Activated CD4-positive, alpha-beta memory T cell treated with anti-CD3 and anti-CD28 coated beads, Interleukin-2, amount 10 ng/mL, durations not matched to agents 7 days and 5 days (primary cell): ENCODE data around the gene CFHR4. TPM values are rescaled to one million over a fixed set of nuclear protein-coding genes. Genes with fewer than 3 reads are reported as not detected.
"Not testable (repeated sequence)": the region's sequence is repeated elsewhere in the genome, so short reads cannot be mapped to it uniquely, and the experiment has no call there.

Experiments
- CTCF ChIA-PET: fragments of 350-600 bp; sonication (Branson Sonifier 250); formaldehyde crosslinking; loops from one replicate; lab custom pipeline; 2021; ENCODE audit warnings: antibody characterized with exemption, inconsistent platforms; lab: Charles Lee
- POLR2A ChIA-PET: fragments of 350-600 bp; sonication (Branson Sonifier 250); formaldehyde crosslinking; loops from one replicate; lab custom pipeline; 2021; ENCODE audit warnings: antibody characterized with exemption; lab: Charles Lee
- DNase-seq: peaks from one replicate; pipeline ENCODE4 v3.0.0-alpha.2; 2020
- H3K27ac Mint-ChIP-seq: one replicate; pipeline ENCODE4 v1.8.0; 2021; ENCODE audit warnings: mild to moderate bottlenecking, mixed read lengths
- H3K27me3 Mint-ChIP-seq: one replicate; pipeline ENCODE4 v1.8.0; 2021; ENCODE audit warnings: mixed read lengths
- H3K36me3 Mint-ChIP-seq: one replicate; pipeline ENCODE4 v1.8.0; 2021; ENCODE audit warnings: low read depth, mixed read lengths
- H3K4me1 Mint-ChIP-seq: one replicate; pipeline ENCODE4 v1.8.0; 2021; ENCODE audit warnings: mixed read lengths
- H3K4me3 Mint-ChIP-seq: one replicate; pipeline ENCODE4 v1.8.0; 2021; ENCODE audit warnings: mild to moderate bottlenecking, mixed read lengths
- H3K9me3 Mint-ChIP-seq: one replicate; pipeline ENCODE4 v1.8.0; 2021; ENCODE audit warnings: mixed read lengths
- total RNA-seq, 2 experiments: library from RNA; stranded (reverse); gene quantifications; one replicate each; pipeline ENCODE4 v1.2.3, GENCODE V29; 2021

Gene CFHR4
- total RNA-seq, 2 experiments from 2014 or later, result not detected

DNA sequence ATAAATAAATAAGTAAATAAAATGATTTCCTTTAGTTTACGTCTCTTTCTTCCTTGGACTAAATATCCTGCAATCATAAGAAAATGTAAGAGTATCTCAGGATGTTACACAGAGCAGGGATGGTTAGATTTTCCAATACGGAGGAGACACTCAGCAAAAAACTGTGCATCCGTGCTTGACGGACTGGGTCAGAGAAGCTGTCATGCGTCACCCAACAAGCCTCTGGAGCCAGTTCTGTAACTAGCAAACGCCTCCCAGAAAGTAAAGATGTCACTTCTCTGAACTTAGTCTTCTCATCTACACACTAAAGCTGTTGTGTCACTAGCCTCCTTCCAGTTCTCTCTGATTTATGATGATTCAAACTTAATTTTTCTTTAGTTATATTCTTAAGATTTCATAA lies 3.4 kb downstream of the CFHR4 start:
- Mint-ChIP-seq H3K27ac (no peak overlapping the region), H3K4me1 (no peaks in the 10 kb centered on the region), H3K36me3 (no peaks in the 10 kb centered on the region), H3K9me3 (no peaks in the 10 kb centered on the region), H3K27me3 (no peaks in the 10 kb centered on the region), H3K4me3 (no peak overlapping the region)
- CTCF ChIA-PET, result no interaction called here
- POLR2A ChIA-PET, result no interaction called here
- DNase-seq, result no peak

DNA sequence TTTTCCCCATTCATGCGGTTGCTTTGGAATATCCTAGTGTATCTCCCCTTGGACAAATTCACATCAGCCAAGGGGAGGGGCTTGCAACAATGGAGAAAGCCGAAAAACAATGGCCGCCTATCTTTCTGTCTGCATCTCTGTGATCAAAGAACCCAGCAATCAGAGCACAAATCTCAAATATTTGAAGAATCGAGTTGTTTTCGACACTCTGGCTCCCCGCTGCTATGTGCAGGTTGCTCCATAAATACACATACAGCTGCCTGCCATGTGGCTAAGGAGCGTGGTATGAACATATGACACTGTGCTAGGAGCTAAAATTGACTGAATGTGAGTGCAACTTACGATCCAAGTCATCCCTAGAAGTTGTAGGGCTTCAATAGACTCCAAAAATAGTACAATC lies 8.5 kb downstream of the CFHR4 start:
- Mint-ChIP-seq H3K4me1 (no peaks in the 10 kb centered on the region), H3K27me3 (peaks cover 11% of the 10 kb centered on the region), H3K36me3 (no peaks in the 10 kb centered on the region), H3K27ac (no peak overlapping the region), H3K9me3 (no peaks in the 10 kb centered on the region), H3K4me3 (no peak overlapping the region)
- CTCF ChIA-PET, result no interaction called here
- POLR2A ChIA-PET, result no interaction called here
- no peak for DNase-seq

DNA sequence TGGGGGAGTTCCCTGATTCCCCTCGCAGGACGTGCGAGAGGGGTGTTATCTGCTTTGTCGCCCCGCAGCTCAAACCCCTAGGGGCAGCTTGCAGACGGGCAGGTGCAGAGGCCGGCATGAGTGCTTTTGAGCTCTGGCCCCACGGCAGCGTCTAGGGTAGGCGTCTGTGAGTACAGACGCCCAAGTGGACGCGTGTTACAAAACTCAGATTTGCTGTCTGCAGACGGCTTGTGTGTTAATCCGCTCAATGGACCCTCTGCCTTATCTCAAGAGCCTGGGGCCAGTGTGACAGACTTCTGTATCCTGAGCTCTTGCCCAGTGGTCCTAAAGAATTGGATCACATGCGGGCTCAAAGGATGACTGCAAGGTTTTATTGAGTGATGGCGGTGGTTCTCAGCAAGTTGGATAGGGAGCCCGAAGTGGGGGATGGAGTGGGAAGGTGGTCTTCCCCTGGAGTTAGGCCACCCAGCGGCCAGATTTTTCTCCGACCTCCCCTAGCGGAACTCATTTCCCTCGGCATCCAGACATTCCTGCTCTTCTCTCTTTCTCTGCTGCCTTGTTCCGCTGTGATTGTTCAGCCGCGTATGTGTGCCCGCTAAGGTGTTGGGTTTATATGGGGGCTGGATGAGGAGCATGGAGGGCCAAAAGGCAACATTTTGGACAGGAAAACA lies 9.4 kb downstream of the CFHR4 start:
- peaks cover 11% of the 10 kb centered on the region for H3K27me3 Mint-ChIP-seq
- no peaks in the 10 kb centered on the region for H3K9me3 Mint-ChIP-seq
- POLR2A ChIA-PET, result no interaction called here
- H3K36me3 Mint-ChIP-seq, result no peaks in the 10 kb centered on the region
- H3K27ac Mint-ChIP-seq, result no peak overlapping the region
- no peak overlapping the region for H3K4me3 Mint-ChIP-seq
- no peak for DNase-seq
- H3K4me1 Mint-ChIP-seq, result no peaks in the 10 kb centered on the region
- CTCF ChIA-PET, result no interaction called here

DNA sequence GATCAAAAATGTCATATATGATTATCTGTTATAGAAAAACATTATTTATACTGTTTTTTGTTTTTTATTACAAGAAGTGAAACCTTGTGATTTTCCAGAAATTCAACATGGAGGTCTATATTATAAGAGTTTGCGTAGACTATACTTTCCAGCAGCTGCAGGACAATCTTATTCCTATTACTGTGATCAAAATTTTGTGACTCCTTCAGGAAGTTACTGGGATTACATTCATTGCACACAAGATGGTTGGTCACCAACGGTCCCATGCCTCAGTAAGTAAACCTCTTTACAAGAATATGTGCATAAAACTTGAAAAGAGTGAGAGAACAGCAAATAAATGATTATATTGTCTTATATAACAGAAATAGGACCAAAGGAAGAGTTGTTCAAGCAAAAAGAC lies 14.5 kb downstream of the CFHR4 start:
- Mint-ChIP-seq H3K4me1 (no peaks in the 10 kb centered on the region), H3K9me3 (no peaks in the 10 kb centered on the region), H3K36me3 (no peaks in the 10 kb centered on the region), H3K27ac (no peak overlapping the region), H3K27me3 (peaks cover 8% of the 10 kb centered on the region), H3K4me3 (no peak overlapping the region)
- no peak for DNase-seq
- CTCF ChIA-PET, result no interaction called here
- POLR2A ChIA-PET, result no interaction called here

DNA sequence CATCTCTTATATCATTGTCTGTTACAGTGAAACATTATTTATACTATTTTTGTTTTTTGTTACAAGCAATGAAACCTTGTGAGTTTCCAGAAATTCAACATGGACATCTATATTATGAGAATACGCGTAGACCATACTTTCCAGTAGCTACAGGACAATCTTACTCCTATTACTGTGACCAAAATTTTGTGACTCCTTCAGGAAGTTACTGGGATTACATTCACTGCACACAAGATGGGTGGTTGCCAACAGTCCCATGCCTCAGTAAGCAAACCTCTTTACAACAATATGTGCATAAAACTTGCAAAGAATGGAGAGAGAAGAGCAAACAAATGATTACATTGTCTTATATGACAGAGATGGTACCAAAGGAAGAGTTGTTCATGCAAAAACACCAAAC lies 22.4 kb downstream of the CFHR4 start:
- H3K4me1 Mint-ChIP-seq, result no peaks in the 10 kb centered on the region
- DNase-seq, result no peak
- POLR2A ChIA-PET, result no interaction called here
- CTCF ChIA-PET, result no interaction called here
- no peaks in the 10 kb centered on the region for H3K9me3 Mint-ChIP-seq
- H3K27ac Mint-ChIP-seq, result no peak overlapping the region
- H3K36me3 Mint-ChIP-seq, result no peaks in the 10 kb centered on the region
- H3K27me3 Mint-ChIP-seq, result no peaks in the 10 kb centered on the region
- no peak overlapping the region for H3K4me3 Mint-ChIP-seq

DNA sequence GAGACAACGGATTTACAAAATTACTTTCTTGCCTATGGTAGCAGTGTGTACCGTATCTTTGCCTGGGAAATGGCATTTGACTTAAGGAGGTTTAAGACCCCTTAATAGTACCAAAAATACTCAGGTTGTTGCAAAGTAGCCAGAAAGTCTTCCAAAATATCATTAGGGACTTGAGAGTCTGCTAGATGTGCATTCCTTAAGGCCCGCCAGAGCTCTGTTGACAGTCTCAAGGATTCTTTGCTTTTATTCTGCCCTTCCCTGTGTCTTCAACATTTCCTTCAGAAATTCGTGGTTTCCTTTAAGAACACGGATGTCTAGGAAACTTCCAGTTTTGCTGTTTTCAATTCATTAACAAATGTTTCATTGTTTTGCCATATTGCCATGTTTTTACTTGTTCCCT lies 24.4 kb downstream of the CFHR4 start:
- H3K27me3 Mint-ChIP-seq, DNase-seq, H3K27ac Mint-ChIP-seq, POLR2A ChIA-PET, H3K9me3 Mint-ChIP-seq, H3K4me1 Mint-ChIP-seq, CTCF ChIA-PET, H3K4me3 Mint-ChIP-seq, H3K36me3 Mint-ChIP-seq: not testable (repeated sequence)

DNA sequence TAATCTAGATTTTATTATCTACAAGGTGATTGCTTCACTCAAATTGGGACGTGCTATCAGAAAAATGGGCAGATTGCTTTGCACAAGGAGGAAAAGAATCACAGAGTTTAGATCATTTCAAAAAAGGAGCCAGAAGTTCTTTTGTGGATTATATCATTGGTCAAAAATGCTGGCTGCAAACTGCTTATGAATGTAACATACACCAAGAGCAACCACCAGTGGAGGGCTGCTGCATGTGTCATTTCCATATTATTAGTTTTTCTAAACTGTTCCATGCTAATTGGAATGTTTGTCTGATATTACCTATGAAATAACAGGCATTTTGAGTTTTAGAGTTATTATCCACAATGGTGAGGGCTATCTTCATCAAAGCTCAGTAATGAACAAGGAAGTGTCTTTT lies 39.0 kb downstream of the CFHR4 start:
- H3K4me3 Mint-ChIP-seq, H3K9me3 Mint-ChIP-seq, POLR2A ChIA-PET, H3K27ac Mint-ChIP-seq, H3K36me3 Mint-ChIP-seq, CTCF ChIA-PET, H3K27me3 Mint-ChIP-seq, DNase-seq, H3K4me1 Mint-ChIP-seq: not testable (repeated sequence)

DNA sequence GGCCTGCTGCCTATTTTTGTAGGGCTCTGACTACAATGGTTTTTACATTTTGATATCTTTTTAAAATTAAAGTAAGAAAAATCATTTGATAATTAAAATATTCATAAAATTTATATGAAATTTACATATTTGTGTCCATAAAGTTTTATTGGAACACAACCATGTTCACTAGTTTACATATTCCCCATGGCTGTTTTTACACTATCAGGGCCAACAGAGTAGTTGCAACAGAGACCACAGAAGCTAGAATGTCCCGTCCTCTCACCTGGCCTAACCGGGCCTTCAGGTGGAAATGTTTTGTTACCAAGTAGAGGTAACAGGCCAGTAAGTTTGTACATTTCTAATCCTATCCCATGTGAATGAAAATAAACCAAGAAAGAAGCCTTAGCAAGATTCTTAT lies 45.0 kb downstream of the CFHR4 start:
- H3K27ac Mint-ChIP-seq, CTCF ChIA-PET, H3K4me1 Mint-ChIP-seq, H3K36me3 Mint-ChIP-seq, H3K4me3 Mint-ChIP-seq, DNase-seq, POLR2A ChIA-PET, H3K27me3 Mint-ChIP-seq, H3K9me3 Mint-ChIP-seq: not testable (repeated sequence)

DNA sequence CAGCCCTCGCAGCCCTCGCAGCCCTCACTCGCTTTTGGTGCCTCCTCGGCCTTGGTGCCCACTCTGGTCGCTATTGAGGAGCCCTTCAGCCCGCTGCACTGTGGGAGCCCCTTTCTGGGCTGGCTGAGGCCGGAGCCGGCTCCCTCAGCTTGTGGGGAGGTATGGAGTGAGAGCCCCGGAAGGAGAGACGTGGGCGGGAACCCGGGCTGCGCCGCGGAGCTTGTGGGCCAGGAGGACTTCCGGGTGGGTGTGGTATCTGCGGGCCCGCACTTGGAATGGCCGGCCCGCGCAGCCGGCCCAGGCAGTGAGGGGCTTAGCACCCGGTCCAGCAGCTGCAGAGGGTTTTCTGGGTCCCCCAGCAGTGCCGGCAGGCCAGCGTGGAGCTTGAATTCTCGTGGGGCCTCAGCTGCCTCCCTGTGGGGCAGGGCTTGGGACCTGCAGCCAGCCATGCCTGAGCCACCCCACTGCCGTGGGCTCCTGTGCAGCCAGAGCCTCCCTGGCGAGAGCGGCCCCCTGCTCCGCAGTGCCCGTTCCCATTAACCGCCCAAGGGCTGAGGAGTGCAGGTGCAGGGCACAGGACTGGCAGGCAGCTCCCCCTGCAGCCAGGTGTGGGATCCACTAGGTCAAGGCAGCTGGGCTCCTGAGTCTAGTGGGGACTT lies 45.8 kb downstream of the CFHR4 start:
- no peaks in the 10 kb centered on the region for H3K4me1 Mint-ChIP-seq
- CTCF ChIA-PET, result no interaction called here
- H3K4me3 Mint-ChIP-seq, result no peak overlapping the region
- H3K27ac Mint-ChIP-seq, result no peak overlapping the region
- no peaks in the 10 kb centered on the region for H3K27me3 Mint-ChIP-seq
- peaks cover 3% of the 10 kb centered on the region for H3K9me3 Mint-ChIP-seq
- no peak for DNase-seq
- no peaks in the 10 kb centered on the region for H3K36me3 Mint-ChIP-seq
- POLR2A ChIA-PET, result no interaction called here

DNA sequence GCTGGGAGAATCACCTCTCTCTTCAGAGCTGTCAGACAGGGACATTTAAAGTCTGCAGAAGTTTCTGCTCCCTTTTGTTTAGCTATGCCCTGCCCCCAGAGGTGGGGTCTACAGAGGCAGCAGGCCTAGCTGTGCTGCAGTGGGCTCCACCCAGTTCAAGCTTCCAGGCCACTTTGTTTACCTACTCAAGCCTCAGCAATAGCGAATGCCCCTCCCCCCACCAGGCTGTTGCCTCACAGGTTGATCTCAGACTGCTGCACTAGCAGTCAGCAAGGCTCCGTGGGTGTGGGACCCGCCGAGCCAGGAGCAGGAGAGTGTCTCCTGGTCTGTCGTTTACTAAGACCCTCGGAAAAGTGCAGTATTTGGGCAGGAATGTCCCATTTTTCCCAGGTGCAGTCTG lies 53.6 kb downstream of the CFHR4 start:
- H3K27ac Mint-ChIP-seq, H3K9me3 Mint-ChIP-seq, H3K36me3 Mint-ChIP-seq, H3K4me1 Mint-ChIP-seq, H3K27me3 Mint-ChIP-seq, DNase-seq, CTCF ChIA-PET, POLR2A ChIA-PET, H3K4me3 Mint-ChIP-seq: not testable (repeated sequence)

DNA sequence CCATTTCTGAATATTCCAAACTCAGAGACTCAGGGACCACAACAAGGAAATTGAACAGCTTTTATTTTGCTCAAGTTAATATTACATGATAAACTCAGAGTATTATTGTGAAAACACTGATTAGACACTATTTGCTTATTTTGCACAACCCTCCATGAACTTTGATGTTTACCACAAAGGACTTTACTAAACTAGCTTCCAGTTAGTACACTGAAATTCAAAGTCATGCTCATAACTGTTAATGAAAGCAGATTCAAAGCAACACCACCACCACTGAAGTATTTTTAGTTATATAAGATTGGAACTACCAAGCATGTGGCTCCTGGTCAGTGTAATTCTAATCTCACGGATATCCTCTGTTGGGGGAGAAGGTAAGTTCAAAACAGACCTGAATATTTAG lies 55.7 kb downstream of the CFHR4 start, which contains the start of gene CFHR2:
Gene CFHR2, plus strand, starts transcription at position 171 of the 400 bp plus-strand sequence. Its CDS starts 143 bp downstream, at position 314.
- H3K4me1 Mint-ChIP-seq, H3K4me3 Mint-ChIP-seq, H3K36me3 Mint-ChIP-seq, H3K27me3 Mint-ChIP-seq, H3K9me3 Mint-ChIP-seq, H3K27ac Mint-ChIP-seq, CTCF ChIA-PET, POLR2A ChIA-PET, DNase-seq: not testable (repeated sequence)

DNA sequence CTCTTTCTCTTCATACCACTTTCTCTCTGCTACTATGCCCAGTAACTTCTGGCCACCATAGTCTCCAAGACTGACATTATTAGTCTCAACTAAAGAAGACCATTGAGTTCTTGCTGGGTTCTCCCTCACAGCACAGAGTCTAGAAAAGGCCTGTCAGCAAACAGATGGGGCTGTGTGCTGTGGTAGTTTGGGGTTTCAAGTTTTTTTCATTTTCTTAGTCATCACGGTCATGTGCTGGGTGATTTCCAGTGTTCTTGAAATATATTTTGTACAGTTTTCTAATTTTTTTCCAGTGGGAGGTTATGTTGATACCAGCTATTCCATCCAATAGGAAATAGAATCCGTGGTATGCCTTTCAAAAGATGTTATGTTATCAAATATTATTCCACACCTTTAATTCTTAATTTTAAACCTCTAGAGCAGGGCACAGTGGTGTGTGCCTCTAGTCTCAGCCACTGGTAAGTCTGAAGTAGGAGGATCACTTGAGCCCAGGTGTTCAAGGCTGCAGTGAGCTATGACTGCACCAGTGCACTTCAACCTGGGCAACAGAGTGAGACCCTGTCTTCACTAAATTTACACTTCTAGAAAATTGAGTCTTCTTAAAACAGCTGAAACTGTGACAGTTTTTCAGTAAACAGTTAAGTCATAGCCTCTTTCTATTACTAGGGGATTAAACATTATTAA lies 64.0 kb downstream of the CFHR4 start:
- ChIA-PET CTCF (no interaction called here), POLR2A (no interaction called here)
- Mint-ChIP-seq H3K9me3 (peaks cover 4% of the 10 kb centered on the region), H3K27ac (no peak overlapping the region), H3K4me1 (no peaks in the 10 kb centered on the region), H3K27me3 (no peaks in the 10 kb centered on the region), H3K36me3 (no peaks in the 10 kb centered on the region), H3K4me3 (no peak overlapping the region)
- no peak for DNase-seq

DNA sequence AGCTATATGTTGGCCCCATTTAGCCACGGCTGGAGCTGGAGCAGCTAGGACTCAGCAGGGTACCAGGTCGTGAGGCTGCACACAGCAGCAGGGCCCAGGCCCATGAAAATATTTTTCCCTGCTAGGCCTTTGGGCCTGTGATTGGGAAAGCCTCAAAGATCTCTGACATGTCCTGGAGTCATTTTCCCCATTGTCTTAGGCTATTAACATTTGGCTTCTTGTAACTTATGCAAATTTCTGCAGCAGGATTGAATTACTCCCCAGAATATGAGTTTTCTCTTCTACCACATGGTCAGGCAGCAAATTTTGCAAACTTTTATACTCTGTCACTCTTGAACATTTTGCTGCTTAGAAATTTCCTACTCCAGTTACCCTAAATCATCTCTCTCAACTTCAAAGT lies 66.9 kb downstream of the CFHR4 start:
- Mint-ChIP-seq H3K27me3 (no peaks in the 10 kb centered on the region), H3K4me1 (no peaks in the 10 kb centered on the region), H3K4me3 (no peak overlapping the region), H3K9me3 (peaks cover 4% of the 10 kb centered on the region), H3K36me3 (no peaks in the 10 kb centered on the region), H3K27ac (no peak overlapping the region)
- CTCF ChIA-PET, result no interaction called here
- DNase-seq, result no peak
- POLR2A ChIA-PET, result no interaction called here

DNA sequence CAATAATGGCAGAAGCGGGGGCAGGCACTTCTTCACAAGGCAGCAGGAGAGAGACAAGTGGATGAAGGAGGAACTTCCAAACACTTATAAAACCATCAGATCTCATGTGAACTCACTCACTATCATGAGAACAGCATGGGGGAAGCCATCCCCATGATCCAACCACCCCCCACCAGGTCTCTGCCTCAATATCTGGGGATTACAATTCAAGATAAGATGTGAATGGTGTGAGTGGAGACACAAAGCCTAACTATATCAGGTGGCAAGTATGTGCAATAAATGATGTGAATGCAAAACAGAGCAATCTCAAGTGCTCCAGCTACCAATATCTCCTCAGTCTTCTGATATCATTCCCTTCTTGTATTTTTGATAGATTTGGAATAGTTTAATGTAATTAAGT lies 68.1 kb downstream of the CFHR4 start:
- H3K4me1 Mint-ChIP-seq, result no peaks in the 10 kb centered on the region
- POLR2A ChIA-PET, result no interaction called here
- peaks cover 4% of the 10 kb centered on the region for H3K9me3 Mint-ChIP-seq
- no peaks in the 10 kb centered on the region for H3K36me3 Mint-ChIP-seq
- no peak overlapping the region for H3K4me3 Mint-ChIP-seq
- DNase-seq, result no peak
- no peak overlapping the region for H3K27ac Mint-ChIP-seq
- no peaks in the 10 kb centered on the region for H3K27me3 Mint-ChIP-seq
- CTCF ChIA-PET, result no interaction called here
